ENCODE data around the gene IL17C. TPM values are rescaled to one million over a fixed set of nuclear protein-coding genes. Genes with fewer than 3 reads are reported as not detected.

The IL17C gene
- total RNA-seq, 1 donor from 2014 or later = not detected

DNA sequence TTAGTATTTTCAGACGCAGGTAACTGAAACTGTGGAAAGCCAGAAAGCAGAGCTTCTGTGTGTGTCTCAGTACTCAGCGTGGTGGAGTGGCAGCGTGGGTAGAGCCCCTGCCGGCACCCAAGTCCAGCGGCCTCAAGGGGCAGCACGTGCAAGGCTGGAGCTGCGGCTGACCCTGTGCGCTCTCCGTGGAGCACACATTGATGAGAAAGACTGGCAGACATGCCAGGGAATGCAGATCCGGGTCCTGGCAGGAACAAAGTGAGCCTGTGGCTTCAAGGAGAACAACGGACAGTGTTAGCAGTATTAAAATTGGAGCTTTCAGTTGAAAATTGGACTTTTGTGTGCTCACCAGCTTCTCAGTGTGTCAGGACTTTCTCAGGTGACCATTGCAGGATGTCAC is 44.9 kb upstream of the IL17C start:
- H3K27me3 ChIP-seq (ENCODE audit: low read depth) = no peaks in the 10 kb centered on the region
- ATAC-seq = no peak
- H3K27ac ChIP-seq = no peak overlapping the region
- H3K36me3 ChIP-seq = peaks cover 44% of the 10 kb centered on the region
- DNase-seq = no peak
- H3K9me3 ChIP-seq = no peaks in the 10 kb centered on the region
- intact Hi-C loops (cut with DNase I) = no loop called here
- peaks cover 4% of the 10 kb centered on the region for H3K4me1 ChIP-seq
- H3K4me3 ChIP-seq = no peak overlapping the region
- no peak for TF ChIP-seq CTCF (IDR thresholded peaks at IDR 0.05)

DNA sequence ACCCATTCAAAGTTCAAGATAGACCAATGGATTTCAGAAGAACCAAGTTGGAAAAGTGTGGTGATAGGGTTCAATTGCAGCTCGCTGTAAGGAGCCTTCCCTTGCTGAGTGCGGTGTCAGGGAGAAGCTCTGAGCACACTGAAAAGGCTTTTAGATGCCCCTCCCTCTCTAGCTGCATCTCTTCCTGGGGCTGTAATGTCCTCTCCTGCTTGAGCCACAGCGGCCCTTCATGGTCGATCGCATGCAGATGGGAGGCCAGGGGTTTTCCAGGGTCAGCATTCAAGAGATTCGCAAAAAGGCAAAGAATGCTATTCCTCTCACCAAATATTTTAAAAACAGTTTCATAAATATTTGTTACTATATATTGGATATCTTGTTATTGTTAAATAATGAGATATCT is 44.5 kb upstream of the IL17C start:
- Histone ChIP-seq H3K4me1 (peaks cover 8% of the 10 kb centered on the region), H3K9me3 (no peaks in the 10 kb centered on the region), H3K36me3 (peaks cover 44% of the 10 kb centered on the region), H3K27ac (no peak overlapping the region), H3K27me3 (ENCODE audit: low read depth) (no peaks in the 10 kb centered on the region), H3K4me3 (no peak overlapping the region)
- ATAC-seq (no peak), DNase-seq (no peak)
- no peak for TF ChIP-seq CTCF (IDR thresholded peaks at IDR 0.05)
- intact Hi-C loops (cut with DNase I) = no loop called here

GRCh38 chr16:88595101-88595500 is 43.3 kb upstream of the IL17C start:
- no peak for ATAC-seq
- Histone ChIP-seq H3K4me3 (no peak overlapping the region), H3K4me1 (peaks cover 20% of the 10 kb centered on the region), H3K27ac (no peak overlapping the region), H3K9me3 (no peaks in the 10 kb centered on the region), H3K27me3 (ENCODE audit: low read depth) (no peaks in the 10 kb centered on the region), H3K36me3 (peaks cover 44% of the 10 kb centered on the region)
- DNase-seq = no peak
- no peak for TF ChIP-seq CTCF (IDR thresholded peaks at IDR 0.05)
- intact Hi-C loops (cut with DNase I) = no loop called here

GRCh38 chr16:88595921-88596320 is 42.5 kb upstream of the IL17C start:
- peaks cover 28% of the 10 kb centered on the region for H3K4me1 ChIP-seq
- no peak for ATAC-seq

GRCh38 chr16:88596483-88596882 is 41.9 kb upstream of the IL17C start:
- no peak overlapping the region for H3K27ac ChIP-seq
- no peak for TF ChIP-seq CTCF (IDR thresholded peaks at IDR 0.05)

More at GRCh38 chr16:88595921-88596320, 42.5 kb upstream of the IL17C start:
- Histone ChIP-seq H3K4me3 (no peak overlapping the region), H3K9me3 (no peaks in the 10 kb centered on the region), H3K27ac (no peak overlapping the region), H3K27me3 (ENCODE audit: low read depth) (no peaks in the 10 kb centered on the region), H3K36me3 (peaks cover 48% of the 10 kb centered on the region)
- DNase-seq = no peak
- no peak for TF ChIP-seq CTCF (IDR thresholded peaks at IDR 0.05)
- intact Hi-C loops (cut with DNase I) = no loop called here

More at GRCh38 chr16:88596483-88596882, 41.9 kb upstream of the IL17C start:
- H3K4me1 ChIP-seq = peaks cover 31% of the 10 kb centered on the region
- ATAC-seq (no peak), DNase-seq (no peak)
- H3K36me3 ChIP-seq = peaks cover 53% of the 10 kb centered on the region
- no peak overlapping the region for H3K4me3 ChIP-seq
- no peaks in the 10 kb centered on the region for H3K9me3 ChIP-seq
- intact Hi-C loops (cut with DNase I) = no loop called here
- H3K27me3 ChIP-seq (ENCODE audit: low read depth) = no peaks in the 10 kb centered on the region
